SK-N-SH (cell line): ENCODE results near the gene FBXL15. TPM values are rescaled to one million over a fixed set of nuclear protein-coding genes. Genes with fewer than 3 reads are reported as not detected.

Experiments used
- CTCF ChIA-PET: fragments of 300-600, 350-600 bp; formaldehyde crosslinking; extraction: SDS; loops from one replicate; lab custom pipeline; 2021; lab: Yijun Ruan, JAX
- POLR2A ChIA-PET: fragments of 350-600 bp; sonication (Branson Sonifier 250); formaldehyde crosslinking; extraction: SDS; loops from one replicate; lab custom pipeline; 2020; ENCODE audit warnings: antibody characterized with exemption, inconsistent platforms; lab: Yijun Ruan, JAX
- DNase-seq: peaks from one replicate; pipeline ENCODE4 v3.0.0; 2012
- H2AFZ ChIP-seq: fragments of 200-600 bp; sonication (generic); 2 replicates; pipeline ENCODE4 v1.8.1; 2016; ENCODE audit warnings: antibody characterized with exemption, mild to moderate bottlenecking, low read depth
- H3F3A ChIP-seq: fragments of 200-600 bp; sonication (generic); replicated peaks from 2 replicates; pipeline ENCODE3; 2016; ENCODE audit warnings: antibody characterized with exemption, mild to moderate bottlenecking; ENCODE audit not compliant: insufficient read depth
- H3K27ac ChIP-seq, 2 experiments: fragments of 200-500 bp in 1 of 2; fragments of 200-600 bp in 1 of 2; sonication (Bioruptor generic) in 1 of 2; sonication (generic), shearing (Covaris generic) in 1 of 2; 2 replicates each; pipeline versions ENCODE4 v1.5.1 to v1.6.1; 2014 to 2016; ENCODE audit warnings: low read depth in 2 of 2, inconsistent platforms in 1 of 2, low read length in 1 of 2, mild to moderate bottlenecking in 1 of 2, mixed read lengths in 1 of 2
- H3K27me3 ChIP-seq: fragments of 200-600 bp; sonication (generic), shearing (Covaris generic); 2 replicates; pipeline ENCODE4 v1.6.1; 2016; ENCODE audit warnings: mixed run types; ENCODE audit not compliant: insufficient read depth
- H3K36me3 ChIP-seq, 2 experiments: fragments of 200-500 bp in 1 of 2; fragments of 200-600 bp in 1 of 2; sonication (Bioruptor generic) in 1 of 2; sonication (generic) in 1 of 2; replicated peaks in 1 of 2; 2 replicates each; pipeline versions ENCODE3 to v1.5.1; 2014 to 2016; ENCODE audit warnings: low read length in 1 of 2, mild to moderate bottlenecking in 1 of 2; ENCODE audit not compliant: insufficient read depth in 2 of 2, control insufficient read depth in 1 of 2
- H3K4me1 ChIP-seq, 2 experiments: fragments of 200-500 bp in 1 of 2; fragments of 200-600 bp in 1 of 2; sonication (Bioruptor generic) in 1 of 2; sonication (generic), shearing (Covaris generic) in 1 of 2; 2 replicates each; pipeline versions ENCODE4 v1.5.1 to v1.6.1; 2014 to 2016; ENCODE audit warnings: low read depth in 1 of 2, low read length in 1 of 2, mixed run types in 1 of 2; ENCODE audit not compliant: insufficient read depth in 2 of 2, control insufficient read depth in 1 of 2
- H3K4me2 ChIP-seq: fragments of 200-600 bp; sonication (generic), shearing (Covaris generic); 2 replicates; pipeline ENCODE4 v1.6.1; 2017; ENCODE audit warnings: mixed run types
- H3K4me3 ChIP-seq, 2 experiments: fragments of 200-500 bp in 1 of 2; fragments of 200-600 bp in 1 of 2; sonication (Bioruptor generic) in 1 of 2; sonication (generic), shearing (Covaris generic) in 1 of 2; 2 replicates each; pipeline versions ENCODE4 v1.5.1 to v1.8.1; 2014 to 2016; ENCODE audit warnings: low read depth in 2 of 2, inconsistent platforms in 1 of 2, low read length in 1 of 2, mild to moderate bottlenecking in 1 of 2, mixed read lengths in 1 of 2, moderate library complexity in 1 of 2
- H3K79me2 ChIP-seq: fragments of 200-600 bp; sonication (generic); 2 replicates; pipeline ENCODE4 v1.8.1; 2017; ENCODE audit warnings: mild to moderate bottlenecking; ENCODE audit not compliant: insufficient read depth
- H3K9ac ChIP-seq: fragments of 200-600 bp; sonication (generic); 2 replicates; pipeline ENCODE4 v1.6.1; 2017; ENCODE audit warnings: mixed run types
- H3K9me2 ChIP-seq: fragments of 200-600 bp; sonication (generic); 2 replicates; pipeline ENCODE4 v1.6.1; 2017; ENCODE audit warnings: mixed run types
- H3K9me3 ChIP-seq: fragments of 200-600 bp; sonication (generic); 2 replicates; pipeline ENCODE4 v1.6.1; 2017; ENCODE audit warnings: mixed run types, mild to moderate bottlenecking, moderate library complexity
- H4K20me1 ChIP-seq: fragments of 200-600 bp; sonication (generic); 2 replicates; pipeline ENCODE4 v1.6.1; 2017; ENCODE audit warnings: mild to moderate bottlenecking, mixed run types; ENCODE audit not compliant: insufficient read depth
- EP300 ChIP-seq, 2 experiments: IDR thresholded peaks; 2 replicates each; pipeline versions ENCODE4 v1.4.0 to v1.6.1; 2012; ENCODE audit warnings: borderline replicate concordance in 1 of 2, low read depth in 1 of 2, low read length in 1 of 2
- NRF1 ChIP-seq: IDR thresholded peaks from 2 replicates; pipeline ENCODE4 v1.6.1; 2012; ENCODE audit warnings: low read depth, mild to moderate bottlenecking, low read length
- POLR2AphosphoS5 ChIP-seq: IDR thresholded peaks from 2 replicates; pipeline ENCODE4 v1.6.1; 2012; ENCODE audit warnings: low read depth, low read length
- RCOR1 ChIP-seq: fragments of 150-350 bp; IDR thresholded peaks from 2 replicates; pipeline ENCODE4 v1.6.1; 2017; ENCODE audit warnings: antibody characterized with exemption, low read length
- SIN3A ChIP-seq: IDR thresholded peaks from 2 replicates; pipeline ENCODE4 v1.6.1; 2012; ENCODE audit warnings: low read depth, mild to moderate bottlenecking, low read length, moderate library complexity, borderline replicate concordance
- SMC3 ChIP-seq: IDR thresholded peaks from 2 replicates; pipeline ENCODE4 v1.6.1; 2012; ENCODE audit warnings: low read depth, low read length, improper control_type of control experiment
- WGBS: methylation state at CpG from one replicate; pipeline ENCODE4 v1.1.6; 2017; ENCODE audit warnings: low lambda C conversion rate; 5-methylcytosine and 5-hydroxymethylcytosine counted together
- polyA plus RNA-seq, 3 experiments: library from polyadenylated mRNA; depleted of rRNA; stranded (reverse); fragments of >200 nt; gene quantifications; 2 replicates each; pipeline ENCODE4 v1.2.3, GENCODE V29; 2012
- TF ChIP-seq, protein P1 (sequence below): fragments of 150-350 bp; IDR thresholded peaks from 2 replicates; pipeline ENCODE4 v1.6.1; 2016; ENCODE audit warnings: mild to moderate bottlenecking, low read depth, low read length
- TF ChIP-seq, protein P2 (sequence below): IDR thresholded peaks from 2 replicates; pipeline ENCODE4 v1.6.1; 2012; ENCODE audit warnings: mild to moderate bottlenecking, low read depth, low read length, moderate library complexity

The FBXL15 gene
- polyA plus RNA-seq, 1 of the 3 experiments (the other 2 are of a cell fraction) = 17.2 TPM

DNA sequence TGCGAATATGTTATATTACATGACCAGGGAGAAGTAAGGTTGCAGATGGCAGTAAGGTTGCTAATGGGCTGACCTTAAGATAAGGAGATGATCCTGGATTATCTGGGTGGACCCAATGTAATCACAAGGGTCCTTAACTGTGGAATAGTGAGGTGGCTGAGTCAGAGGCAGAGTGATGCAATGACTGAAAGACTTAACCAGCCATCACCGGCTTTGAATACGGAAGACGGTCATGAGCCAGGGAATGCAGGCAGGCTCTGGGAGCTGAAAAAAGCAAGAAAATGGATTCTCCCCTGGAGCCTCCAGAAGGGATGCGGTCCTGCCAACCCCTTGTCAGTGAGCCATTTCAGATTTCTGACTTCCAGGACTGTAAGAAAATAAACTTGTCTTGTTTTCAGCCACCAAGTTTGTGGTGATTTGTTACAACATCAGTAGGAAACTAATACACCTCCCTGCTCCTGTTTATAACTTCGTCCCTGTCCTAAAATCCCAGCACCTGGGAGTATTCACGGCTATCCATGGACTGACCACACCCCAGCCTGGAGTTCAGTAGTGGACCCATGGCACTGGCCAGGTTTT, 35.3 kb downstream of the FBXL15 start:
- H3K4me2 ChIP-seq = no peak overlapping the region

DNA sequence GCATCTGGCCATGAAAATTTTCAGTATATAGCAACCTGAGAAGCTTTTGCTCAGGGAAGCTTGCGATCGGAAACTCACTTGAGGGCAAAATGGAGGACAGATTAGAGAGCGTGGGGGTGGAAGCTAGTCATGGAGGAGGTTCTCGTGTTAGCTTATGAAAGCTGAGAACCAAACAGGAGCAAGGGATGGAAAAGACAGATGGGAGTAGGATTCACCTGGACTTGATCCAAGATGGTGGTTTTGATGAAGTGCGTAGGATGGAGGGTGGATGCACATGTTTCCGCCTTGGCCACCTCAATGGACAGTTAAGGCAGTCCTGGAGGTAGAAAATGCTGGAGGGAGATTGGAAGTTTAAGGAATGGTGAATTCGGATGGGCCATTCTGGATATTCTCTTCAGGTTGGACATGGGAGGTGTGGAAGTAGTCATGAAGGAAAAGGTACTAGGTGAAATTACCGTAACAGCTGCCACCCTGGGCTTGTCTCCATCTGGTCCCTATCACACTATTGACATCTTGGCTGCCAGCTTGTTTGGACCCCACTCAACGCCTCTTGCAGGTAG, 37.0 kb downstream of the FBXL15 start:
- Histone ChIP-seq H3K27ac (no peak overlapping the region), H3K4me3 (no peak overlapping the region), H3K36me3 (no peaks in the 10 kb centered on the region), H3K9me2 (no peaks in the 10 kb centered on the region), H3F3A (peaks cover 7% of the 10 kb centered on the region), H3K27me3 (no peaks in the 10 kb centered on the region), H3K79me2 (no peaks in the 10 kb centered on the region), H3K9ac (no peak overlapping the region), H3K9me3 (no peaks in the 10 kb centered on the region), H3K4me1 (peaks cover 0 to 10% of the 10 kb centered on the region in 2 experiments; a peak in 1 of 4 replicates), H2AFZ (no peak overlapping the region), H4K20me1 (no peaks in the 10 kb centered on the region), H3K4me2 (no peak overlapping the region)
- TF ChIP-seq, protein P1, sequence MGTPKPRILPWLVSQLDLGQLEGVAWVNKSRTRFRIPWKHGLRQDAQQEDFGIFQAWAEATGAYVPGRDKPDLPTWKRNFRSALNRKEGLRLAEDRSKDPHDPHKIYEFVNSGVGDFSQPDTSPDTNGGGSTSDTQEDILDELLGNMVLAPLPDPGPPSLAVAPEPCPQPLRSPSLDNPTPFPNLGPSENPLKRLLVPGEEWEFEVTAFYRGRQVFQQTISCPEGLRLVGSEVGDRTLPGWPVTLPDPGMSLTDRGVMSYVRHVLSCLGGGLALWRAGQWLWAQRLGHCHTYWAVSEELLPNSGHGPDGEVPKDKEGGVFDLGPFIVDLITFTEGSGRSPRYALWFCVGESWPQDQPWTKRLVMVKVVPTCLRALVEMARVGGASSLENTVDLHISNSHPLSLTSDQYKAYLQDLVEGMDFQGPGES = no peak
- no peak for TF ChIP-seq SIN3A
- TF ChIP-seq, protein P2, sequence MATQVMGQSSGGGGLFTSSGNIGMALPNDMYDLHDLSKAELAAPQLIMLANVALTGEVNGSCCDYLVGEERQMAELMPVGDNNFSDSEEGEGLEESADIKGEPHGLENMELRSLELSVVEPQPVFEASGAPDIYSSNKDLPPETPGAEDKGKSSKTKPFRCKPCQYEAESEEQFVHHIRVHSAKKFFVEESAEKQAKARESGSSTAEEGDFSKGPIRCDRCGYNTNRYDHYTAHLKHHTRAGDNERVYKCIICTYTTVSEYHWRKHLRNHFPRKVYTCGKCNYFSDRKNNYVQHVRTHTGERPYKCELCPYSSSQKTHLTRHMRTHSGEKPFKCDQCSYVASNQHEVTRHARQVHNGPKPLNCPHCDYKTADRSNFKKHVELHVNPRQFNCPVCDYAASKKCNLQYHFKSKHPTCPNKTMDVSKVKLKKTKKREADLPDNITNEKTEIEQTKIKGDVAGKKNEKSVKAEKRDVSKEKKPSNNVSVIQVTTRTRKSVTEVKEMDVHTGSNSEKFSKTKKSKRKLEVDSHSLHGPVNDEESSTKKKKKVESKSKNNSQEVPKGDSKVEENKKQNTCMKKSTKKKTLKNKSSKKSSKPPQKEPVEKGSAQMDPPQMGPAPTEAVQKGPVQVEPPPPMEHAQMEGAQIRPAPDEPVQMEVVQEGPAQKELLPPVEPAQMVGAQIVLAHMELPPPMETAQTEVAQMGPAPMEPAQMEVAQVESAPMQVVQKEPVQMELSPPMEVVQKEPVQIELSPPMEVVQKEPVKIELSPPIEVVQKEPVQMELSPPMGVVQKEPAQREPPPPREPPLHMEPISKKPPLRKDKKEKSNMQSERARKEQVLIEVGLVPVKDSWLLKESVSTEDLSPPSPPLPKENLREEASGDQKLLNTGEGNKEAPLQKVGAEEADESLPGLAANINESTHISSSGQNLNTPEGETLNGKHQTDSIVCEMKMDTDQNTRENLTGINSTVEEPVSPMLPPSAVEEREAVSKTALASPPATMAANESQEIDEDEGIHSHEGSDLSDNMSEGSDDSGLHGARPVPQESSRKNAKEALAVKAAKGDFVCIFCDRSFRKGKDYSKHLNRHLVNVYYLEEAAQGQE = no peak
- no peak for TF ChIP-seq POLR2AphosphoS5
- no peak for TF ChIP-seq EP300 (IDR thresholded peaks at IDR 0.05; ENCODE audit: borderline replicate concordance in 1 of 2, low read depth in 1 of 2, low read length in 1 of 2)
- TF ChIP-seq NRF1 = no peak
- ChIA-PET CTCF (interaction anchor here (0.8 to 1.8 kb wide), 3 partner anchors 21 to 288 kb away, joined by 3 to 7 read pairs (median 3); no protein-coding TSS in a partner anchor), POLR2A (no interaction called here)
- DNase-seq = no peak
- 96% methylated on average over 9 of the region's 9 CpGs for WGBS

More for the DNA sequence above, 35.3 kb downstream of the FBXL15 start:
- no peaks in the 10 kb centered on the region for H3K27me3 ChIP-seq
- H3K79me2 ChIP-seq = no peaks in the 10 kb centered on the region
- H3K4me3 ChIP-seq = no peak overlapping the region
- H4K20me1 ChIP-seq = no peaks in the 10 kb centered on the region
- peaks cover 0 to 10% of the 10 kb centered on the region in 2 experiments; a peak in 1 of 4 replicates for H3K4me1 ChIP-seq
- H3K9me3 ChIP-seq = no peaks in the 10 kb centered on the region
- WGBS = 79% methylated on average over 7 of the region's 7 CpGs
- H3K9me2 ChIP-seq = no peaks in the 10 kb centered on the region
- H3K27ac ChIP-seq = no peak overlapping the region
- ChIA-PET CTCF (no interaction called here), POLR2A (no interaction called here)
- TF ChIP-seq SMC3 (no peak), RCOR1 (no peak)
- no peak overlapping the region for H3K9ac ChIP-seq
- no peaks in the 10 kb centered on the region for H3K36me3 ChIP-seq
- H3F3A ChIP-seq = peaks cover 15% of the 10 kb centered on the region
- DNase-seq = no peak
- H2AFZ ChIP-seq = no peak overlapping the region
